Vagina (tissue), 2 donors: ENCODE data around the gene FHL2. TPM values are rescaled to one million over a fixed set of nuclear protein-coding genes. Genes with fewer than 3 reads are reported as not detected.

Source experiments
- DNase-seq, 2 donors: peaks; one replicate each; pipeline ENCODE4 v3.0.0-alpha.2; 2017; ENCODE audit errors: extremely low spot score in 2 of 2
- H3K27ac ChIP-seq: fragments of 200-600 bp; sonication (generic); one replicate; pipeline ENCODE4 v1.5.1; 2019
- H3K27me3 ChIP-seq: fragments of 200-600 bp; sonication (generic); one replicate; pipeline ENCODE4 v1.5.1; 2019
- H3K36me3 ChIP-seq, 2 donors: fragments of 200-600 bp; sonication (generic); one replicate each; pipeline ENCODE4 v1.5.1; 2017 to 2019
- H3K4me1 ChIP-seq: fragments of 200-600 bp; sonication (generic); one replicate; pipeline ENCODE4 v1.5.1; 2019
- H3K4me3 ChIP-seq, 2 donors: fragments of 200-600 bp; sonication (generic); 1 replicate in 1 of 2; 2 replicates in 1 of 2; pipeline ENCODE4 v1.5.1; 2016 to 2019
- H3K9me3 ChIP-seq: fragments of 200-600 bp; sonication (generic); one replicate; pipeline ENCODE4 v1.5.1; 2019
- POLR2A ChIP-seq, 2 donors: fragments of 450-650 bp; IDR thresholded peaks; one replicate each; pipeline ENCODE4 v1.6.1; 2017; ENCODE audit warnings: antibody characterized with exemption in 2 of 2, mild to moderate bottlenecking in 2 of 2, moderate library complexity in 2 of 2
- POLR2AphosphoS5 ChIP-seq, 2 donors: sonication (generic); formaldehyde crosslinking; IDR thresholded peaks; one replicate each; pipeline ENCODE4 v1.9.0; 2017; ENCODE audit warnings: antibody characterized with exemption in 2 of 2, mild to moderate bottlenecking in 2 of 2, low read depth in 1 of 2; ENCODE audit not compliant: insufficient read depth in 1 of 2
- intact Hi-C: fragments of 100-400 bp; cut with DNase I; formaldehyde crosslinking; loops from one replicate; pipeline ENCODE4 v1.15.1; 2023
- total RNA-seq: library from RNA; depleted of rRNA; stranded (reverse); fragments of >200 nt; gene quantifications from one replicate; pipeline ENCODE4 v1.2.3, GENCODE V29; 2016
- TF ChIP-seq, protein P1 (sequence below), 3 experiments: fragments of 450-650 bp in 2 of 3; fragments of 200-600 bp in 1 of 3; sonication (generic) in 1 of 3; IDR thresholded peaks; one replicate each; pipeline ENCODE4 v1.5.1; 2017 to 2019; ENCODE audit warnings: antibody characterized with exemption in 3 of 3, mild to moderate bottlenecking in 2 of 3, moderate library complexity in 2 of 3

FHL2 gene
- total RNA-seq, 1 donor from 2014 or later = 62.1 TPM

DNA sequence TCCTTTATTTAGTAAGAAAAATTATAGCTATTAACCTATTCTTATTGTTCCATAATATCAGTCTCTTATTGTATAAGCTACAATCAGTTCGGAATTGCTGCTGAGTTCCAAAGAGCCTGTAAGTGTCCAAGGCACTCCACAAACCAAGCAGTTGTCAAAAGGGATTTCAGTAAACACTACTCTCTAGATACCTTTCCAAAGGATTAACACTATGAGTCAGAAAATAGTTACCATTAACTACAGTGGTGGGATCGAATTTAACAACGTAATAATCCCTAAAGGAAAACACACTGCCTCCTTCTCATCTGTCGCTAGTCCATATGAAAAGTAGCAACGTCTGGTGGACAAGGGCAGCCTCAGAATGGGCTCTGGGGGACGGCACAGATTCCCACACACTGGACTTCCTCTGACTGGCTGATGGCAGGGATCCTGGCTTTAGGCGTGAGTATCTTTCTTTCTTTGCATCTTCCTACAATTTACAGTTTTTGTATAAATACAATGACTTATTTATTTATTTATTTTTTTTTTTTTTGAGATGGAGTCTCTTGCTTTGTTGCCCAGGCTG, 78.1 kb downstream of the FHL2 start:
- no peak overlapping the region for H3K4me3 ChIP-seq
- peaks cover 16% of the 10 kb centered on the region for H3K4me1 ChIP-seq
- no peaks in the 10 kb centered on the region for H3K27me3 ChIP-seq
- intact Hi-C loops = no loop called here
- H3K9me3 ChIP-seq = no peaks in the 10 kb centered on the region
- no peaks in the 10 kb centered on the region for H3K36me3 ChIP-seq
- no peak overlapping the region for H3K27ac ChIP-seq
- DNase-seq = no peak
- TF ChIP-seq, protein P1, sequence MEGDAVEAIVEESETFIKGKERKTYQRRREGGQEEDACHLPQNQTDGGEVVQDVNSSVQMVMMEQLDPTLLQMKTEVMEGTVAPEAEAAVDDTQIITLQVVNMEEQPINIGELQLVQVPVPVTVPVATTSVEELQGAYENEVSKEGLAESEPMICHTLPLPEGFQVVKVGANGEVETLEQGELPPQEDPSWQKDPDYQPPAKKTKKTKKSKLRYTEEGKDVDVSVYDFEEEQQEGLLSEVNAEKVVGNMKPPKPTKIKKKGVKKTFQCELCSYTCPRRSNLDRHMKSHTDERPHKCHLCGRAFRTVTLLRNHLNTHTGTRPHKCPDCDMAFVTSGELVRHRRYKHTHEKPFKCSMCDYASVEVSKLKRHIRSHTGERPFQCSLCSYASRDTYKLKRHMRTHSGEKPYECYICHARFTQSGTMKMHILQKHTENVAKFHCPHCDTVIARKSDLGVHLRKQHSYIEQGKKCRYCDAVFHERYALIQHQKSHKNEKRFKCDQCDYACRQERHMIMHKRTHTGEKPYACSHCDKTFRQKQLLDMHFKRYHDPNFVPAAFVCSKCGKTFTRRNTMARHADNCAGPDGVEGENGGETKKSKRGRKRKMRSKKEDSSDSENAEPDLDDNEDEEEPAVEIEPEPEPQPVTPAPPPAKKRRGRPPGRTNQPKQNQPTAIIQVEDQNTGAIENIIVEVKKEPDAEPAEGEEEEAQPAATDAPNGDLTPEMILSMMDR (IDR thresholded peaks at IDR 0.05) = no peak
- no peak for TF ChIP-seq POLR2A (IDR thresholded peaks at IDR 0.05)
- no peak for TF ChIP-seq POLR2AphosphoS5 (IDR thresholded peaks at IDR 0.05; ENCODE audit: insufficient read depth in 1 of 2, low read depth in 1 of 2)

DNA sequence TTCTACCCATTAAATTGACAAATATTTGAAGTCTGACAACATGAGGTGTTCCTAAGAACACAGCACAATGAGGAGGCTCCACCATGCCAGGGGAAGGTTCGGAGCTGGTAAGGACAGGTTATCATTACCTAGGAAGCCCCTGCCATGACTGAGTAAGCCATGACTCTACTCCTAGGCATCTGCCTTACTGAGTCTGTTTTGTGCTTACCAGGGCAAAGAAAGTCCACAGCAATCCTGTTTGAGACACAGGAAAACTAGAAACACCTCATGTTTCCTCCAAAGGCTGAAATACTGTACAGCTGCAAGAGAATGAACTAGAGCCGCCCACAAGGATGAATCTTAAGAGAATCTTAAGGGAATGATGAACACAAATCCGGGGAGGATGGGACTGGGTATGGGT, 80.9 kb downstream of the FHL2 start:
- H3K36me3 ChIP-seq = no peaks in the 10 kb centered on the region
- no peaks in the 10 kb centered on the region for H3K9me3 ChIP-seq
- H3K4me1 ChIP-seq = no peaks in the 10 kb centered on the region
- intact Hi-C loops = no loop called here
- no peaks in the 10 kb centered on the region for H3K27me3 ChIP-seq
- H3K27ac ChIP-seq = no peak overlapping the region
- no peak for TF ChIP-seq POLR2A (IDR thresholded peaks at IDR 0.05)
- DNase-seq = no peak
- H3K4me3 ChIP-seq = no peak overlapping the region

DNA sequence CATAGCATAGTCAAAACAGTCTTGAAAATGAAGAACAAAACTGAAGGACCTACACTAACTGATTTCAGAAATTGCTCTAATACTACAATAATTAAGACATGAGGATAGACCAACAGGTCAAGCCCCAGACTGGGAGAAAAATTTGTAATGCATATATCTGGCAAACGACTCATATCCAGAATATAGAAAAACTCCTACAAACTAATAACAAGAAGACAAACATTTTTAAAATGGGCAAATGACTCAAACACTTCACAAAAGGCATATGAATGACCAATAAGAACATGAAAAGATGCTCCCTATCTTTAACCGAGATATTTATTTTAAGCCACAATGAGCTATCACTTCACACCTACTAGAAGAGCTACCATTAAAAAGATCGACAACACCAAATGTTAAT, 83.5 kb downstream of the FHL2 start:
- no peak for TF ChIP-seq POLR2A (IDR thresholded peaks at IDR 0.05)
- TF ChIP-seq POLR2AphosphoS5 (IDR thresholded peaks at IDR 0.05; ENCODE audit: insufficient read depth in 1 of 2, low read depth in 1 of 2) = no peak
- TF ChIP-seq, protein P1 (IDR thresholded peaks at IDR 0.05) = no peak
- H3K27me3 ChIP-seq = no peaks in the 10 kb centered on the region
- H3K4me3 ChIP-seq = no peak overlapping the region
- no peaks in the 10 kb centered on the region for H3K9me3 ChIP-seq
- intact Hi-C loops = no loop called here
- DNase-seq = no peak
- no peaks in the 10 kb centered on the region for H3K4me1 ChIP-seq
- H3K27ac ChIP-seq = no peak overlapping the region
- no peaks in the 10 kb centered on the region for H3K36me3 ChIP-seq

DNA sequence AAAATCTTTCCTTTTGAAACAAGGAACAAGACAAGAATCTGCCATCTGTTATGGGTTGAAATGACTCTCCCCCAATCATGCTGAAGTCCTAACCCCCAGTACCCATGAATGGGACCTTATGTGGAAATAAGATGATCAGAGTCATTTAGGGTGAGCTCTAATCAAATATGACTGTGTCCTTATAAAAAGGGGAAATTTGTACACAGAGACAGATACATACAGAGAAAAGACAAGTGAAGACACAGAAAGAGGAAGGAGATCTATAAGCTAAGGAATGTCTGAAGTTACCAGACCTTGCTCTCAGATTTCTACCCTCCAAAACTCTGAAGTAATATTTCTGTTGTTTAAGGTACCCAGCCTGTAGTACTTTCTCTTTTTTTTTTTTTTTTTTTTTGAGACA, 85.0 kb downstream of the FHL2 start:
- Histone ChIP-seq H3K27ac (no peak overlapping the region), H3K36me3 (no peaks in the 10 kb centered on the region), H3K4me3 (no peak overlapping the region), H3K27me3 (no peaks in the 10 kb centered on the region), H3K9me3 (no peaks in the 10 kb centered on the region), H3K4me1 (no peaks in the 10 kb centered on the region)
- DNase-seq = no peak
- TF ChIP-seq POLR2A (IDR thresholded peaks at IDR 0.05) = no peak
- no peak for TF ChIP-seq POLR2AphosphoS5 (IDR thresholded peaks at IDR 0.05; ENCODE audit: insufficient read depth in 1 of 2, low read depth in 1 of 2)
- TF ChIP-seq, protein P1 (IDR thresholded peaks at IDR 0.05) = no peak
- intact Hi-C loops = no loop called here

Other genes with a start within 250 kb of the FHL2 start
- gene GPR45, start 157.3 kb downstream of the FHL2 start, total RNA-seq = not detected
- 20.1 TPM for gene TGFBRAP1, start 69.3 kb downstream of the FHL2 start, total RNA-seq
- gene C2orf49, start 61.5 kb downstream of the FHL2 start, total RNA-seq = 14.0 TPM